NCI-H1694 (cell line): ENCODE results near the gene REV3L.
"Not testable (repeated sequence)": the region's sequence is repeated elsewhere in the genome, so short reads cannot be mapped to it uniquely, and the experiment has no call there.

ENCODE experiments used
- DNase-seq: peaks from one replicate; lab custom pipeline; 2025; lab: John Stamatoyannopoulos, UW

Gene REV3L

DNA sequence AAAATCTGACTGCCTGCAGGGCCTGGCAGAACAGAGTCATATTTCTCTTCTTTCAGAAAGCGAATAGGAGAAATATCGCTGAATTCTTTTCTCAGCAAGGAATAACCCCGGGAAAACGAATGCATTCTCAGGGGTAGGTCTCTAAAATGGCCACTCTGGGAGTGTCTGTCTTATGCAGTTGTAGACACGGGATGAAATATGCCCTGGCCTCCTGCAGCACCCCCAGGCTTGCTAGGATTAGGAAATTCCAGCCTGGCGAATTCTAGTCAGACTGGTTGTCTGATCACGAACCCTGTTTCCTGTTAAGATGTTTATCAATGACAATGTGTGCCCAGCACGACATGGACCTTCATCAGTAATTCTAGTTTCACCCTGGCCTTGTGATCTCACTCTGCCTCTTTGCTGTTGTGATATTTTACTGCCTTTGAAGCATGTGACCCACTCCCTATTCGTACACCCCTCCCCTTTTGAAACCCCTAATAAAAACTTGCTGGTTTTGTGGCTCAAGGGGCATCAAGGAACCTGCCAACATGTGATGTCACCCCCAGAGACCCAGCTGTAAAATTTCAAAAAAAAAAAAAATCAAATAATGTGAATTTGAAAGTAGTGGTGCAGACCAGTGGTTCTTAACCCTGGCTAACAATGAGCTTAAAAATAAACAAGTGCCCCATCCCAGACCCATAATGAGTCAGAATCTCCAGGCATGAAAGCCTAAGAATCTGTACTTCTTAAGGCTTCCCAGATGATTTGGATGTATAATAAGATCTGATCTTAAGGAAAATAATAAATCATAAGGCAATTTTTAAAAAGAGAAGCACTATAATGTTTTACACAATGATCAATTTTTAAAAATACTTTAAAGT, 181.8 kb downstream of the REV3L start:
- DNase-seq, result not testable (repeated sequence)

DNA sequence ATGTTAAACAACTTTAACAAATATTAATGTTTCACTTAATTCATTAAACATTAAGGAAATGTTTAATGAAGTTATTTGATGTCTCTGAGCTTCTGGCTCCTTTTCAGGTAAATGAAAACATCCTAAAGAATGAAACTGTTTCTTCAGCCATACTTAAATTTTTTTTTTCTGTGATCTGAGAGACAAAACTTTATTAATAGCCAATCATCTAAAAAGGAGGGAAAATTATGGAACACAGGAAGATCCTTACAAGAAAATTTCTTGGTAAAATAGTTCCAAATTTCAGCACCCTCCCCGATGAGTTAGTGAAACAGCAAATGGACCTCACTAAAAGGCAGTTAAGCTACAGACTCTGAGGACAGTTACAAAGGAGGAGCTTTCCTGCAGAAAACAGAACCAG, 185.2 kb downstream of the REV3L start:
- DNase-seq, result no peak

DNA sequence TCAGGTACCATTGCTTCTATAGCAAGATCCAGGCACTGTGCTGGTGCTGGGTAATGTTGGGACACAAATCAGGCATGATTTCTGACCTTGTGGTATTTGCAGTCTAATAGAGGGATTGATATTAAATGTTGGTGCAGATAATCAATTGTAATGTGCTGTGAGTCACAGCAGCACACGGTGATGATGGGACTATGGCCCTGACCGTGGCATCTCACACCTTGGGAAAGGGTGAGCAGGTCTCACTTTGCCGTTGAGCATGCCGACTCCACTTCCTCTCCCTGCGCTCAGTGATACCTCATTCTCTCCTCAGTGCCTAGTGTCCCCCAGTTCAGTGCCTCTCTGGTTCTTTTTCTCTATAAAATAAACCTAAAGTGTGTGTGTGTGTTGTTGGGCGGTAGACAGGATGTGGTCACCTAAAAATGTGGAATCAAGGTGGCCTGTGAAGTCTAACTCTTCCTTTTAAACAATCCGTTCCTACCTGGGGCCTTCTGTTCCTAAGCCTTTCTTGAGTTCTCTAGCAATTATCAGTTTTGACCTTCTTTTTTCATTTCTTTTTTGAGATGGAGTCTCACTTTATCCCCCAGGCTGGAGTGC, 188.5 kb downstream of the REV3L start:
- no peak for DNase-seq

DNA sequence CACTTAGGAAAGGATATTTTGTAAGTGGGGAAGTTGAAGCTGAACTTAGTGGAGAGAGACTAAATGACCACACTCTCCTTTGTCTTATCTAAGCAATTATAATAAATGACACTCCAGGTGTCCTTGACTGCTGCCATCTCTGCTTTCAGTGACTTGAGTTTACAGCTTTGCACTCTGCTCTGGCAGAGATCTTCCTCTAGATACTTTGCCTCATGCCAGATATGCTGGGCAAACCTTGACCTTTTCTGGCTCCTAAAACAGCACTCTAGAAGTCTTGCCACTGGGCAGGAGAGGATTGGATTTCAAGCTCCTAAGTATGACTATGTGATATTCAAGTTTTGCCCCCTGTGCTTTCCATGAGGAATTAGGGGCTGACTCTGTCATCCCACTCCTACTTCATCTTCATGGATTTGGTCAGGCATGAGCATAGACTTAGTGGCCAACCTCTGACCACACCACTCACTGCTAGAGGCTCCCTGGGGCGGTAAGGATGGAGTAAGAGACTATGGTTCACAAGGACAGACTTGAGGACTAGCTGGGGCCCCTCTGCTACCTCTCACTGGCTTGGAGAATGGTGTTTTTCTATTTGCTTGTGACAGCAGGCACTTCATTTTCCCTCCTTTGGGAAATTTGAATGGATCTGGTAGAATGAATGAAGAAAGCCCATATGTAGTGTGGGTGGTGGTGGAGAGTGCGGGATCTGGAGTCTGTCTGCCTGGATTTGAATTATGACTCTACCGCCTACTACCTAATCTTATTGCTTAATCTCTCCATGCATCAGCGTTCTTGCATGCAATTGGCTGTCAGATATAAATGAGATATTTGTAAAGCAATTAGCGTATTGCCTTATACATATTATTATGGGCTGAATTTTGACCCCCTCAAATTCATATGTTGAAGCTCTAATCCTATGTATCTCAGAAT, 191.4 kb downstream of the REV3L start:
- no peak for DNase-seq

DNA sequence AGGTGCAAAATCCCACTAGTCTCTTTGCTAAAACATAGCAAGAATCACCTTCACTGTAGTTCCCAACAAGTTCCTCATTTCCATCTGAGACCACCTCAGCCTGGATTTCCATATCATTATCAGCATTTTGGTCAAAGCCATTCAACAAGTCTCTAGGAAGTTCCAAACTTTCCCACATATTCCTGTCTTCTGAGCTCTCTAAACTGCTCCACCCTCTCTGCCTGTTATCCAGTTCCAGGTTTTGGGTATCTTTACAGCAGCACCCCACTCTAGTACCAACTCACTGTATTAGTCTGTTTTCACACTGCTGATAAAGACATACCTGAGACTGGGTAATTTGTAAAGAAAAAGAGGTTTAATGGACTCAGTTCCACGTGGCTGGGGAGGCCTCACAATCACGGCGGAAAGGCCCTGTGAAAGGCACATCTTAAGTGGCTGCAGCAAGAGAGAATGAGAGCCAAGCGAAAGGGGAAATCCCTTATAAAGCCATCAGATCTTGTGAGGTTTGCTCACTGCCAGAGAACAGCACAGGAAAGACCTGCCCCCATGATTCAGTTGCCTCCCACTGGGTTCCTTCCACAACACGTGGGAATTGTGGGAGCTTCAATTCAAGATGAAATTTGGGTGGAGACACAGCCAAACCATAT, 192.2 kb downstream of the REV3L start:
- not testable (repeated sequence) for DNase-seq

DNA sequence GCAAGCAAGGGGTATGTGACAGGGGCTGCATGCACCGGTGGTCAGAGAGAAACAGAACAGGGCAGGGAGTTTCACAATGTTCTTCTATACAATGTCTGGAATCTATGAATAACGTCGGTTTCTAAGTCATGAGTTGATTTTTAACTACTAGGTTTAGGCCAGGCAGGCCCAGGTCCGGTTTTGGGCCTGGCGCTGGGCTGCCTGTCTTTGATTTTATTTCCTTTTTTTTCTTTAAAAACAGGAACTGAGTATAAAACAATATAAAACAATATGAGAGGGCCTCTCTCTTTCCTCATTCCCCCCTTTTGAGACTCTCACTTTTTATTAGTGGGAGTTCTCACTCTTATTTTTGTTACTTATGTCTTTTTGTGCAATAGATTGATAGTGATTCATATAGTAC, 198.7 kb downstream of the REV3L start:
- not testable (repeated sequence) for DNase-seq

DNA sequence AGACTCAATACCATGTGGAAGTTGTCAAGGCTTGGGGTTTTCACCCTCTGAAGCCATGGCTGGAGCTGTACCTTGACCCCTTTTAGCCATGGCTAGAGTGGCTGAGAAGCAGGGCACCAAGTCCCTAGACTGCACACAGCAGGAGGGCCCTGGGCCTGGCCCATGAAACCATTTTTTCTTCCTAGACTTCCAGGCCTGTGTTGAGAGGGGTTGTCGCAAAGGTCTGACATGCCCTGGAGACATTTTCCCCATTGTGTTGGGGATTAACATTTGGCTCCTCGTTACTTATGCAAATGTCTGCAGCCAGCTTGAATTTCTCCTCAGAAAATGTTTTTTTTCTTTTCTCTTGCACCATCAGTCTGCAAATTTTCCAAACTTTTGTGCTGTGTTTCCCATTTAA, 199.3 kb downstream of the REV3L start:
- DNase-seq, result no peak

DNA sequence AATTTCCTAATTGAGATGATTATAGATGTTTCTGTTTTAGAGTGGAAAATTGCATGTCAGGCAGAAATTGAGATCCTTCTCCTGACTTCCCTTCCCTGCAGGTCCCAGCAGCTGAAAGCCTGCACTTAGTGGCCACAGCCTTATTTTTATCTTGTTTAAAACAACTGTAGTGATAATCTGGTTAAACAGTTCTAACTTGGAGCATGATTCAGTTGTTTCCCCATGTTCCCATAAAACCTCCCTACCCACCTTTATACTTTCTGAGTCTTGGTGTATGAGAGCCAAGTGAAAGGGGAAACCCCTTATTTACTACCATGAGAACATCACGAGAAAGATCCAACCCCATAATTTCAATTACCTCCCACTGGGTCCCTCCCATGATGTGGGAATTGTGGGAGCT, 200.5 kb downstream of the REV3L start:
- DNase-seq, result no peak

DNA sequence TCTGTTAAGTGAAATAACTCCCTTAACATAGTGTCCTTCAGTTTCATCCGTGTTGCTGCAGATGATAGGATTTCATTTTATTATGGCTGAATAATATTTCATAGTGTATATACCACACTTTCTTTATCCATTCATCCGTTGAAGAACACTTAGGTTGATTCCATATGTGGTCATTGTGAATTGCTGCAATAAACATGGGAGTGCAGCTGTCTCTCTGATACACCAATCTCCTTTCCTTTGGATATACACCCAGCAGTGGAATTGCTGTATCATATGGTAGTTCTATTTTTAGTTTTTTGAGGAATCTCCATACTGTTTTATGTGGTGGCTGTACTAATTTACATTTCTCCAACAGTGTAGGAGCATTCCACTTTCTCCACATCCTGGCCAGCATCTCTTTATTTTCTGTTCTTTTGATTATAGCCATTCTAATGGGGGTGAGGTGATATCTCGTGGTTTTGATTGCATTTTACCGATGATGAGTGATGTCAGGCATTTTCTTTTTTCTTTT, 202.5 kb downstream of the REV3L start:
- DNase-seq, result no peak

DNA sequence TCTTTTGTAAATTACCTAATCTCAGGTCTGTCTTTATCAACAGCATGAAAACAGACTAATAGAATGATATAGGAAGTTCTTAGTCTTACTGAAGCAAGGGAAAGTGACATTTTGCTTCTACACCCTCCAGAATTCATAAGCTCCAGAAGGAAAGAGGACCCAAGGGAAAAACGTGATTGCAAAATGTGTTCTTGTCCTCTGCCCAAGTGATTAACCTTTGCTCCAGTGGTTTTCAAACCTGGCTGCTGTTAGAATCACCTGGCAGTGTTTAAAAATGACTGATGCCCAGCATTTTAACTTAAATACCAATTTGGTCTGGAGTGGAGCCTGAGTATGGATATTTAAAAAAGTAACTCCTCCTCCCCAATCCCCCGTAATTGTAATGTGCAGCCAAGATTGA, 204.3 kb downstream of the REV3L start:
- DNase-seq, result no peak

DNA sequence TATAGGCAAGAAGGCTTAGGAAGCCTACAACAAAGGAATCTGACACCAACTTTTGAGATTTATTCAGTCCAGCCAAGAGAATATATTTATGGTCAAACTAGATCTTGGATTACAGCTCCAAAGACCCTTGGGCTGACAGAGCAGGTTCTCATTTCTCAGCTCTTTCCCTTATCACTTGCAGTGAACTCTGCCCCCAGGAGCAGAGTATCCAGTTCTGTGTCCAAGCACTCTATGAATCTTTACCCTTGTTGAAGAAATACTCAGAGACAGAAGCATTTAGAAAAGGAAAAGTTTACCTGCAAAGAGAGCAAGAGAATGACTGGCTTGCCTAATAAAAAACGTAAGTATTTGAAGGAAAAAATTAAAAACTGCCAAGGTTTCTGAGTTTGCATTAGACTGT, 205.2 kb downstream of the REV3L start:
- no peak for DNase-seq

DNA sequence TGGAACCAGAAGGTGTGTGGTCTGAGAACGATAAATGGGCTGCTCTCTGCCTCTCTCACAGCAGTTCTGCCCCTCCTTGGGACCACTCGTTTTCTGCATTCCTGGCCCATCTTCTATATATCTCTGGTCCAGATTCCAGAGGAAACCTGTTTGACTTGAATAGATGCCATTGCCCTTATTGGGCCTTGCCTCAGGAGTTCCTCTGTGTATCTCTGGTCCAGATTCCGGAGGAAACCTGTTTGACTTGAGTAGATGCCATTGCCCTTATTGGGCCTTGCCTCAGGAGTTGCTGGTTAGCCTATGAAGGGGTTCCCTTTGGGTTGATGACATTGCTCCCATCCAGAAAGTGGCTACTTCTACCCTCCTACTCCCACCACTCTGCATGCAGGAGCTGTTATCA, 206.3 kb downstream of the REV3L start:
- DNase-seq, result no peak

DNA sequence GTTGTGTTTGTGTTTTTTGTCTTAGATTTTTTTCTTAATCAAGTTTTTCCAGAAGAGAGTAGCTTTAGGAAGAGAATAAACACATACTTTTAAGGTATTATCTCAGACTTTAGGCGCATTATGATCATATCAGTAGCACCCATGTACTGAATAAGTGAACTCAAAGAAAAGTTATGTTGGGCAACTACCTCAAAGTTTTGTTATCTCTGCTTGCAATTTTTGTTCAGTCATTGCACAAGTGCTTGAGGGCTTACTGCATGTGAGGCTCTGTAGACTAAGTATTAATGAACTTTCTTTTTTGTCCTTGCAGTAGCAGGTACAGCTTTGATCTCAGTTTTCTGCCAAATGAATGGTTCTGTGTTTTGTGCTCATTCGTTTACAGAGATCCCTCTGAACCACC, 206.7 kb downstream of the REV3L start:
- DNase-seq, result no peak

DNA sequence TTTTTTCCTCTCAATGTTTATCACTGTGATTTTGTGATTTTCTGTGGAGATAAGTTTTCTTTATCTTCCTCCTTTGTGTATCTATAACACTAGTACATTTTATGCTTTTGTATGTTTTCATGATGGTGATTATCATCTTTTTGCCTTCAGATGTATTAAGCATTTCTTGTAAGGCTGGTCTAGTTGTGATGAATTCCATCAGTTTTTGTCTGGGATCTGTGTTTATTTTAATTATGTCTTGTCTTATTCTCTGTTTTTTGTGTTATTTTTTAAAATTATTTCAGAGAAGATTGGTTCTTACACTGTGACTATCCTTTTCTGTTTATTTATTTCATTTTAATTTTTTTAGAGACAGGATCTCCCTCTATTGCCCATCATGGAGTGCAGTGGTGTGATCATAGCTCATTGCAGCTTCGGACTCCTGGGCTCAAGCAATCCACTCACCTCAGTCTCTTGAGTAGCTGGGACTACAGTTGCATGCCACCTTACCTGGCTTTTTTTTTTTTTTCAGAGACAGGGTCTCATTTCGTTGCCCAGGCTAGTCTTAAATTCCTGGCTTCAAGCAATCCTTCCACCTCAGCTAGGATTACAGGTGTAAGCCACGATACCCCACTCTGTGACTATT, 208.3 kb downstream of the REV3L start:
- no peak for DNase-seq

DNA sequence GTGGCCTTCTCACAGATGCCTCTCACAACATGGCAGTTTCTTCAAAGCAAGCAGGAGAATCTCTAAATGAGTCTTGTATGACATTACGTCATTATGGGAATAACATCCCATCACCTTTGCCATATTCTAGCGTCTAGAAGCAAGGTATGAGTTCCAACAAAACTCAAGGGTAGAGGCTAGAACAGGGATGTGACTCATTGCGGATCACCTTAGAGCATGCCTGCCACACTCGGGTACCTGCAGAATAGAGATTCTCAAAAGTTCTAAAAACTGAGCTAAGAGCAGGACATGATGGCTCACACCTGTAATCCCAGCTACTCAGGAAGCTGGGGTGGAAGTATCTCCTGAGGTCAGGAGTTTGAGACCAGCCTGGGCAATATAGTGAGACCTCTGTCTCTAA, 212.9 kb downstream of the REV3L start:
- DNase-seq, result no peak

DNA sequence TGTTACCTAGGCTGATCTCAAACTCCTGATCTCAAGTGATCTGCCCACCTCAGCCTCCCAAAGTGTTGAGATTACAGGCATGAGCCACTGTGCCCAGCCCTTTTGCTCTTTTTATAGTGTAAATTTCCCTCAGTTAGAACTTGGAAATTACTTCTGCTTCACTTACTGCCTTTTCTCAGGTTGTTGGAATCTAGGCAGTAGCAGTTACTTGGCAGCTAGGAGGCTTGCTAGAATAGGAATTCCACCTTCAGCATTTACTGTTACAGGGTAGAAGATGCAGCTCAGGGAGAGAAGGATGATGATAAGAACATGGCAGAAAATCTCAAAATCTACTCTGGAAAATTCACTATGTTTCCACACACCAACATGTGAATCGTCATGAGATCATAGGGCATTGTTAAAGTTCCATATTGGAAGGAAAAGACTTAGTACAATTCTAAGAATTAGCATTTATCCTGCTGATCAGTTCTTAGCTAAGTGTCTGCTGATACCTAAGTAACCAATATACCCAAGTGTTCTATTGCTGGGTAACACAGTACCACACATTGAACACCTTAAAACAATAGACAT, 213.5 kb downstream of the REV3L start:
- DNase-seq, result no peak

DNA sequence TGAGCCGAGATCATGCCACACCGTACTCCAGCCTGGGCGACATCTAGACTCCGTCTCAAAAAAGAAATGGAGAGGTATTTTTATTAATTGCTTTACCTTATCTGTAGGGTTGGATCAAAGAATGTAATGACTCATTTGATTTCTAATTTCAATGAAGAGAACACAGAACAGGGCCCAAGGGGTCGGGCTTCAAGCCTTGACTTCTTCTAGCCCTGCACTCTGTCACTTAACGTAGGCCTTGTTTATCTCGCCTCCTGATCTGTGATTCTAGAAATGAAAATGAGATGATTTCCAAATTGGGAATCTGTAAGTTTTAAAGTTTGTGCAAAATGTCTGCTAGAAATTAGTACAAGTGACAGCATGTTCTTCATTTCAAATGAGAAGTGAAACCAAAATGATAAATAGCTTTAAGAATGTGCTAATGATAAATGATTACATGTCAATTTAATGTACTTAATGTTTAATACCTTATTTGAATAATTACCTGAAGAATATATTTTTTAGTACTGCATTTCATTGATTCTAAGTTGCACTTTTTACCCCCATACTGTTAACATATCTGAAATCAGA, 215.2 kb downstream of the REV3L start:
- no peak for DNase-seq

DNA sequence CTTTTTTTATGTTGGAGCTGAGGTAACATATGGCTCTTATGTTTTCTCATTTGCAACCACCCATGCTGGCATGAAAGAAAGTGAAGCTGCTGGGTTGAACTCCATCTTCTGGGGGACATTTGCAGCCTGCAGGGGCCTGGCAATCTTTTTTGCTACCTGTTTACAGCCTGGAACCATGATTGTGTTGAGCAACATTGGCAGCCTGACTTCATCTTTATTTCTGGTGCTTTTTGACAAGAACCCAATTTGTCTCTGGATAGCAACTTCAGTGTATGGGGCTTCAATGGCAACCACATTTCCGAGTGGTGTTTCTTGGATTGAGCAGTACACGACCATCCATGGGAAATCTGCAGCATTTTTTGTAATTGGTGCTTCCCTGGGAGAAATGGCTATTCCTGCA, 216.7 kb downstream of the REV3L start:
- DNase-seq, result no peak

DNA sequence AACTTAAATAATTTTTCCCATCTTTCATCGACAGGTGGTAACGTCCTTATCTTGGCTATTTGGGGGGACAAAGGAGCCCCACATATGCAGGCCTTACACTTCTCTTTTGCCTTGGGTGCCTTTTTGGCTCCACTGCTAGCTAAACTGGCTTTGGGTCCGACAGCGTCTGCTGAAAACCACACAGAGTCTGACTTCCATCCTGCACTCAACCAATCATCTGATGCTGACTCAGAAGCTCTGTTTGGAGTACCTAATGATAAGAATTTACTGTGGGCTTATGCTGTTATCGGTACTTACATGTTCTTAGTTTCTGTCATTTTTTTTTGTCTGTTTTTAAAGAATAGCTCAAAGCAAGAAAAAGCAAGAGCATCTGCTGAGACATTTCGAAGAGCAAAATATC, 217.2 kb downstream of the REV3L start:
- no peak for DNase-seq

DNA sequence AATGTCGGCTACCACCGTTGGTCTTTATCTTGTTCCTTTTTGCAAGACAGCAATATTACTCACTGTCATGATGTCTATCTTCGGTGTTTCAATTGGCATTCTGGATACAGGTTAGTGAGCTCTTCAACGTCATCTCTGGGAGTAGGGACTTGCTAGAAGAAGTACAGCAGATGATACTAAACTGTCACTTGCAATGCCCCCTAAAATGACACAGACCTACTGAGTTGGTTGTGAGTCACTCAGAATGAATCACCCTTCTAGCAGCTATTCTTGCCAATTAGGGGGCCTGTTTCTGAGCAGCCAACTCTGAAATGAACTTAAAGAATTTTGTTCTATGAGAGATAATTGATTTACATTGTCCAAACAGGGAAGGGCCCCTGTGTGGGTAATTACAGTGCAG, 219.2 kb downstream of the REV3L start:
- no peak for DNase-seq
